ENCODE data around the gene KCNT2.

DNA sequence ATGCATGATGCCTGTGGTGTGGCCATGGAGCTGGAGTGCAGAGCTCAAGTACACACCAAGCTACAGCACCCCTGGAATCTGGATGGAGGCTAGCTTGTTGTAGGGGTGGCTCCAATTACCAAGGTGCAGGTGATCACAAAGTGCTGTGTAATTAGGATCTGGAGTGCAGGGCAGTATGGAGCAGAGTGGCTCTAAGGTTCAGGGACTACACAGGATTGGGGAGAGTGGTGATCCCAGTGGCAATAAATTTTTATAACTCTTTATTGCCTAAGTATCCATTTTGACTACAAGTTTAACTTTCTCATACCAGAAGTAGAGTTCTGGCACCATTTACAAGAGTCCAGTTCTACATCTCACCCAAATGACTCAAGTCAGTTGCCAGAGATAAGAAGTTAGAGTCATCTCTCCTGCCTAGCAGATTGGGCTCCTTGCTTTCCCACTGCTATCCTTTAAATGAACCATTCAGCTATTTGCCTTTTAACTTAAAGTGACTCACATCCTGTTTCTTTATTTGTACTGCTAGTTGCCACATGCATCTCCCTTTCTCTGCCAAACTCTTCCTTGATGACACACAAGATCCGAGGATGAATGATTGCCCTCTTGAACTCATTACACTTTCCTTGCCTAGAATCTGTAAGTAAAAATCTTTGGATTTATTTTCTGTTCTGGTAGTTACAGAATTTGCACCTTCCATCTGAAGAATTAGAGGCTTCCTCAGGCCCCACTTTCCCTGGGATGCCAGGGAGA lies 427.2 kb downstream of the KCNT2 start:
- no peak for TF ChIP-seq PHF8 (conservative IDR thresholded peaks at IDR 0.05; ENCODE audit: low read depth, low read length)
- TF ChIP-seq, protein P1, sequence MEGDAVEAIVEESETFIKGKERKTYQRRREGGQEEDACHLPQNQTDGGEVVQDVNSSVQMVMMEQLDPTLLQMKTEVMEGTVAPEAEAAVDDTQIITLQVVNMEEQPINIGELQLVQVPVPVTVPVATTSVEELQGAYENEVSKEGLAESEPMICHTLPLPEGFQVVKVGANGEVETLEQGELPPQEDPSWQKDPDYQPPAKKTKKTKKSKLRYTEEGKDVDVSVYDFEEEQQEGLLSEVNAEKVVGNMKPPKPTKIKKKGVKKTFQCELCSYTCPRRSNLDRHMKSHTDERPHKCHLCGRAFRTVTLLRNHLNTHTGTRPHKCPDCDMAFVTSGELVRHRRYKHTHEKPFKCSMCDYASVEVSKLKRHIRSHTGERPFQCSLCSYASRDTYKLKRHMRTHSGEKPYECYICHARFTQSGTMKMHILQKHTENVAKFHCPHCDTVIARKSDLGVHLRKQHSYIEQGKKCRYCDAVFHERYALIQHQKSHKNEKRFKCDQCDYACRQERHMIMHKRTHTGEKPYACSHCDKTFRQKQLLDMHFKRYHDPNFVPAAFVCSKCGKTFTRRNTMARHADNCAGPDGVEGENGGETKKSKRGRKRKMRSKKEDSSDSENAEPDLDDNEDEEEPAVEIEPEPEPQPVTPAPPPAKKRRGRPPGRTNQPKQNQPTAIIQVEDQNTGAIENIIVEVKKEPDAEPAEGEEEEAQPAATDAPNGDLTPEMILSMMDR (IDR thresholded peaks at IDR 0.05; ENCODE audit: control extremely low read depth in 1 of 3, insufficient read depth in 1 of 3, low read depth in 1 of 3, low read length in 3 of 3), result no peak
- no peak for TF ChIP-seq EP300 (IDR thresholded peaks at IDR 0.05; ENCODE audit: borderline replicate concordance in 1 of 2, low read depth in 2 of 2, low read length in 2 of 2)
- no peak for TF ChIP-seq POLR2A (IDR thresholded peaks at IDR 0.05; ENCODE audit: control extremely low read depth in 1 of 2, low read depth in 2 of 2, low read length in 2 of 2)
- TF ChIP-seq RAD21 (IDR thresholded peaks at IDR 0.05 in 1 of 2, conservative IDR thresholded peaks at IDR 0.05 in 1 of 2; ENCODE audit: low read depth in 2 of 2, low read length in 2 of 2), result no peak
- TF ChIP-seq EZH2 (IDR thresholded peaks at IDR 0.05; ENCODE audit: low read depth, low read length, severe bottlenecking), result no peak

All from H1 (cell line).